Activated B cell treated with CpG ODN at 0.5 μM for 24 hours (primary cell): ENCODE results near the gene ZNF672. TPM values are rescaled to one million over a fixed set of nuclear protein-coding genes. Genes with fewer than 3 reads are reported as not detected.

Experiments used
- ATAC-seq: fragments of 200-7000 bp; cut with Tn5 transposase; one replicate; pipeline ENCODE4 v1.10.0; 2021; ENCODE audit warnings: low read depth, mild to moderate bottlenecking, moderate library complexity
- CTCF ChIA-PET: fragments of 350-600 bp; sonication (Branson Sonifier 250); formaldehyde crosslinking; loops from one replicate; lab custom pipeline; 2021; ENCODE audit warnings: antibody characterized with exemption; lab: Charles Lee
- POLR2A ChIA-PET: fragments of 350-600 bp; sonication (Branson Sonifier 250); formaldehyde crosslinking; loops from one replicate; lab custom pipeline; 2021; ENCODE audit warnings: antibody characterized with exemption; lab: Charles Lee
- DNase-seq: peaks from one replicate; pipeline ENCODE4 v3.0.0; 2022
- H3K27ac Mint-ChIP-seq: one replicate; pipeline ENCODE4 v1.8.0; 2020; ENCODE audit warnings: mixed read lengths
- H3K27me3 Mint-ChIP-seq: one replicate; pipeline ENCODE4 v1.8.0; 2021; ENCODE audit warnings: mixed read lengths
- H3K36me3 Mint-ChIP-seq: one replicate; pipeline ENCODE4 v1.8.0; 2021; ENCODE audit warnings: low read depth, mixed read lengths
- H3K4me1 Mint-ChIP-seq: one replicate; pipeline ENCODE4 v1.8.0; 2021; ENCODE audit warnings: mixed read lengths
- H3K4me3 Mint-ChIP-seq: one replicate; pipeline ENCODE4 v1.8.0; 2020; ENCODE audit warnings: mild to moderate bottlenecking, mixed read lengths
- H3K9me3 Mint-ChIP-seq: one replicate; pipeline ENCODE4 v1.8.0; 2020; ENCODE audit warnings: mixed read lengths
- intact Hi-C: fragments of 100-400 bp; cut with micrococcal nuclease; formaldehyde crosslinking; loops from one replicate; pipeline ENCODE4 v1.15.1; 2024
- total RNA-seq: library from RNA; stranded (reverse); gene quantifications from 2 replicates; pipeline ENCODE4 v1.2.3, GENCODE V29; 2022
- TF ChIP-seq, protein P1 (sequence below): fragments of 200-600 bp; IDR thresholded peaks from one replicate; pipeline ENCODE4 v1.8.0; 2022; ENCODE audit warnings: antibody characterized with exemption, mild to moderate bottlenecking

Gene ZNF672
- total RNA-seq, 1 donor from 2014 or later: 47.0 TPM

- no peaks in the 10 kb centered on the region for H3K9me3 Mint-ChIP-seq
- ChIA-PET POLR2A (interaction anchor here (1.1 to 1.6 kb wide), 2 partner anchors 12 to 14 kb away, joined by 3 to 4 read pairs; no protein-coding TSS in a partner anchor), CTCF (no interaction called here)
- H3K27ac Mint-ChIP-seq: no peak overlapping the region
- DNase-seq (no peak), ATAC-seq (no peak)
- peaks cover 37% of the 10 kb centered on the region for H3K4me1 Mint-ChIP-seq
- no peak overlapping the region for H3K4me3 Mint-ChIP-seq
- TF ChIP-seq, protein P1, sequence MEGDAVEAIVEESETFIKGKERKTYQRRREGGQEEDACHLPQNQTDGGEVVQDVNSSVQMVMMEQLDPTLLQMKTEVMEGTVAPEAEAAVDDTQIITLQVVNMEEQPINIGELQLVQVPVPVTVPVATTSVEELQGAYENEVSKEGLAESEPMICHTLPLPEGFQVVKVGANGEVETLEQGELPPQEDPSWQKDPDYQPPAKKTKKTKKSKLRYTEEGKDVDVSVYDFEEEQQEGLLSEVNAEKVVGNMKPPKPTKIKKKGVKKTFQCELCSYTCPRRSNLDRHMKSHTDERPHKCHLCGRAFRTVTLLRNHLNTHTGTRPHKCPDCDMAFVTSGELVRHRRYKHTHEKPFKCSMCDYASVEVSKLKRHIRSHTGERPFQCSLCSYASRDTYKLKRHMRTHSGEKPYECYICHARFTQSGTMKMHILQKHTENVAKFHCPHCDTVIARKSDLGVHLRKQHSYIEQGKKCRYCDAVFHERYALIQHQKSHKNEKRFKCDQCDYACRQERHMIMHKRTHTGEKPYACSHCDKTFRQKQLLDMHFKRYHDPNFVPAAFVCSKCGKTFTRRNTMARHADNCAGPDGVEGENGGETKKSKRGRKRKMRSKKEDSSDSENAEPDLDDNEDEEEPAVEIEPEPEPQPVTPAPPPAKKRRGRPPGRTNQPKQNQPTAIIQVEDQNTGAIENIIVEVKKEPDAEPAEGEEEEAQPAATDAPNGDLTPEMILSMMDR: no peak
- H3K36me3 Mint-ChIP-seq: peaks cover 56% of the 10 kb centered on the region
- intact Hi-C loops: no loop called here
- no peaks in the 10 kb centered on the region for H3K27me3 Mint-ChIP-seq
These were observed 6.5 kb downstream of the ZNF672 start for GRCh38 chr1:248844526-248844925.

DNA sequence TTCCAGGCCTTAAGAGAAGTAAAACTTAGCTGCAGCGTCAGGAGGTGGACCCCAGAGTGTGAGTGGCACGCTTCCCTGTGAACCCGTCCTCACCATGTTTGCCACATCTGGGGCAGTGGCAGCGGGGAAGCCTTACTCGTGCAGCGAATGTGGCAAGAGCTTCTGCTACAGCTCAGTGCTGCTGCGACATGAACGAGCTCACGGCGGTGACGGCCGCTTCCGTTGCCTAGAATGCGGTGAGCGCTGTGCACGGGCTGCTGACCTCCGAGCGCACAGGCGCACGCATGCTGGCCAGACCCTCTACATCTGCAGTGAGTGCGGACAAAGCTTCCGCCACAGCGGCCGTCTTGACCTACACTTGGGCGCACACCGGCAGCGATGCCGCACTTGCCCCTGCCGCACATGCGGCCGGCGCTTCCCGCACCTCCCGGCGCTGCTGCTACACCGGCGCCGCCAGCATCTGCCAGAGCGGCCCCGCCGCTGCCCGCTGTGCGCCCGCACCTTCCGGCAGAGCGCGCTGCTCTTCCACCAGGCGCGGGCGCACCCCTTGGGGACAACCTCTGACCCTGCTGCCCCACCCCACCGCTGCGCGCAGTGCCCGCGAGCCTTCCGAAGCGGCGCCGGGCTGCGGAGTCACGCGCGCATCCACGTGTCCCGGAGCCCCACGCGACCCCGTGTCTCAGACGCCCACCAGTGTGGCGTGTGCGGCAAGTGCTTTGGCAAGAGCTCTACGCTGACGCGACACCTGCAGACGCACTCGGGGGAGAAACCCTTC is 9.3 kb downstream of the ZNF672 start:
- CTCF ChIA-PET: no interaction called here
- POLR2A ChIA-PET: interaction anchor here (1.1 kb wide), 1 partner anchor 8 kb away, joined by 3 read pairs; no protein-coding TSS in a partner anchor
- no peak for ATAC-seq
- peaks cover 9% of the 10 kb centered on the region for H3K4me1 Mint-ChIP-seq
- no peak for DNase-seq
- H3K36me3 Mint-ChIP-seq: peaks cover 60% of the 10 kb centered on the region
- no peaks in the 10 kb centered on the region for H3K27me3 Mint-ChIP-seq
- TF ChIP-seq, protein P1: no peak
- no peak overlapping the region for H3K4me3 Mint-ChIP-seq
- intact Hi-C loops: no loop called here
- H3K9me3 Mint-ChIP-seq: no peaks in the 10 kb centered on the region
- no peak overlapping the region for H3K27ac Mint-ChIP-seq

DNA sequence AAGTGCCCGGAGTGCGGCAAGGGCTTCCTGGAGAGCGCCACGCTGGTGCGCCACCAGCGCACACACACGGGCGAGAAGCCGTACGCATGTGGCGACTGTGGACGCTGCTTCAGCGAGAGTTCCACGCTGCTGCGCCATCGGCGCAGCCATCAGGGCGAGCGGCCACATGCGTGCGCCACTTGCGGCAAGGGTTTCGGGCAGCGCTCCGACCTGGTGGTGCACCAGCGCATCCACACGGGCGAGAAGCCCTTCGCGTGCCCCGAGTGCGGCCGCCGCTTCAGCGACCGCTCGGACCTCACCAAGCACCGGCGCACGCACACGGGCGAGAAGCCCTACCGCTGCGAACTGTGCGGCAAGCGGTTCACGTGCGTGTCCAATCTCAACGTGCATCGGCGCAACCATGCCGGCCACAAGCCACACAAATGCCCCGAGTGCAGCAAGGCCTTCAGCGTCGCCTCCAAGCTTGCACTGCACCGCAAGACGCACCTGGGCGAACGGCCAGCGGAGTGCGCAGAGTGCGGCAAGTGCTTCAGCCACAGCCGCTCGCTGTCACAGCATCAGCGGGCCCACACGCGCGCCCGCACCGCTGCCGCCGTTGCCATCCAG is 10.0 kb downstream of the ZNF672 start:
- Mint-ChIP-seq H3K4me1 (peaks cover 3% of the 10 kb centered on the region), H3K27ac (no peak overlapping the region), H3K27me3 (no peaks in the 10 kb centered on the region), H3K9me3 (no peaks in the 10 kb centered on the region), H3K4me3 (no peak overlapping the region), H3K36me3 (peaks cover 59% of the 10 kb centered on the region)
- no peak for ATAC-seq
- intact Hi-C loops: no loop called here
- no peak for DNase-seq
- ChIA-PET CTCF (no interaction called here), POLR2A (no interaction called here)
- TF ChIP-seq, protein P1: no peak

DNA sequence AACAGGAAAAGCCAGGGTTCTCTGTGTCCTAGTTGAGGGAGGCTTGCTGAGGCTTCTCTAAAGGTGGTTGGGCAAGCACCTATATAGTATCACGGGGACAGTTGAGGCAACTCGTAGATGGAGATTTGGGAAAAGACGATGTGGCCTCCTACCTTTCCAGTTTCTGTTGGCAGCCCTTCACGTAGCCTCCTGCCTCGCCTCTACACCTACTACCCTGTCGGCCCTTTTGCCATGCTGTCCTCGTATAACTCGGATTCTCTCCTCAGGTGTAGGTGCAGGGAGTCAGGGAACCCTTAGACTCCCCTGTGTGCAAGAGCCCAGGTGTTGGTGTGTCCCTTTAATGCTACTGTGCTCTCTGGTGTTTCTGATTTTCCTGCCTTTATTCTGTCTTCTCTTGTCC is 10.6 kb downstream of the ZNF672 start:
- Mint-ChIP-seq H3K4me1 (peaks cover 2% of the 10 kb centered on the region), H3K9me3 (no peaks in the 10 kb centered on the region), H3K4me3 (no peak overlapping the region), H3K36me3 (peaks cover 59% of the 10 kb centered on the region), H3K27ac (no peak overlapping the region), H3K27me3 (no peaks in the 10 kb centered on the region)
- intact Hi-C loops: no loop called here
- TF ChIP-seq, protein P1: no peak
- ChIA-PET POLR2A (no interaction called here), CTCF (no interaction called here)
- ATAC-seq (no peak), DNase-seq (no peak)

DNA sequence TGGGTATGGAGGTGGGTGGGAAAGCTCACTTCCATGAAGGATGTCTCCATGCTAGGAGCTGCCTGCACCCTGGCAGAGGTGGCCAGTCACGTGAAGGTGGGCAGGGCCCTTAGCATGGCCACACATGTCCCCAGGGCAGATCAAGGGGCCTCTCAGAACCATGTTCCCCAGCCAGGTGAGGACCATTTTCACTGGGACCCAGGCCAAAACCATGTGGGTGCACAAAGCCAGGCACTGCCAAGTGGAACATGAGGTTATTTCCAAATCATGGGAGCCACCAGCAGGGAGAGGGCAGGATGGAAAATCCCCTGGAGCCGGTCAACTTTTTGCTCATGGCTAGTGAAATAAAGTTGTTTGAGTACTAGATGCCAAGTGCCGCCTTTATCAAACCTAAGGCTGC is 11.1 kb downstream of the ZNF672 start:
- CTCF ChIA-PET: no interaction called here
- intact Hi-C loops: no loop called here
- ATAC-seq (no peak), DNase-seq (no peak)
- no peaks in the 10 kb centered on the region for H3K9me3 Mint-ChIP-seq
- H3K4me1 Mint-ChIP-seq: peaks cover 4% of the 10 kb centered on the region
- no peak overlapping the region for H3K27ac Mint-ChIP-seq
- POLR2A ChIA-PET: no interaction called here
- H3K27me3 Mint-ChIP-seq: no peaks in the 10 kb centered on the region
- peaks cover 60% of the 10 kb centered on the region for H3K36me3 Mint-ChIP-seq
- TF ChIP-seq, protein P1: no peak
- H3K4me3 Mint-ChIP-seq: no peak overlapping the region
